D721Med (cell line): ENCODE results near the gene PBRM1.

Experiments
- DNase-seq: peaks from one replicate; pipeline ENCODE4 v3.0.0; 2011; ENCODE audit warnings: low spot score; ENCODE audit not compliant: insufficient read length
- FAIRE-seq: peaks from 2 replicates; lab custom pipeline; 2011; peaks lifted over from hg19 to GRCh38; lab: Jason Lieb, UNC
- CTCF ChIP-seq: IDR thresholded peaks from 2 replicates; pipeline ENCODE4 v1.5.1; 2012; ENCODE audit warnings: mild to moderate bottlenecking, control low read depth; ENCODE audit not compliant: insufficient read depth; ENCODE audit errors: missing control alignments

PBRM1 gene

GRCh38 chr3:52519445-52520140 lies 166.1 kb downstream of the PBRM1 start:
- no peak for DNase-seq
- no peak for FAIRE-seq
- TF ChIP-seq CTCF: no peak

- FAIRE-seq (no peak), DNase-seq (no peak)
- no peak for TF ChIP-seq CTCF
Observed at GRCh38 chr3:52518723-52519444, 166.8 kb downstream of the PBRM1 start.

GRCh38 chr3:52517796-52518722 lies 167.7 kb downstream of the PBRM1 start:
- DNase-seq: no peak
- FAIRE-seq: no peak
- TF ChIP-seq CTCF: no peak

- FAIRE-seq (no peak), DNase-seq (no peak)
- no peak for TF ChIP-seq CTCF
Observed at GRCh38 chr3:52516509-52517195, 169.1 kb downstream of the PBRM1 start.

- no peak for FAIRE-seq
- no peak for DNase-seq
- TF ChIP-seq CTCF: no peak
Observed at GRCh38 chr3:52515192-52515591, 170.5 kb downstream of the PBRM1 start.

- DNase-seq (no peak), FAIRE-seq (no peak)
- TF ChIP-seq CTCF: no peak
Observed at GRCh38 chr3:52514576-52514975, 171.1 kb downstream of the PBRM1 start.
